ENCODE measurements around the gene LIMS1.

GRCh38 chr2:108554528-108554927 is 20.3 kb downstream of the LIMS1 start:
- TF ChIP-seq POLR2AphosphoS5 (IDR thresholded peaks at IDR 0.05; ENCODE audit: borderline replicate concordance, low read depth, low read length) = no peak
- no peak for TF ChIP-seq EZH2 (IDR thresholded peaks at IDR 0.05)
